8988T (cell line): ENCODE results near the gene PDE7B.
"Not testable (repeated sequence)": the region's sequence is repeated elsewhere in the genome, so short reads cannot be mapped to it uniquely, and the experiment has no call there.

ENCODE experiments used
- DNase-seq: peaks from one replicate; pipeline ENCODE4 v3.0.0; 2011

The PDE7B gene

GRCh38 chr6:136114661-136115060 lies 263.2 kb downstream of the PDE7B start:
- no peak for DNase-seq

GRCh38 chr6:136115941-136116340 lies 264.4 kb downstream of the PDE7B start:
- DNase-seq, result no peak

- no peak for DNase-seq
Measured at GRCh38 chr6:136117081-136117480, 265.6 kb downstream of the PDE7B start.

- no peak for DNase-seq
Measured at GRCh38 chr6:136118787-136119186, 267.3 kb downstream of the PDE7B start.

GRCh38 chr6:136123468-136123867 lies 272.0 kb downstream of the PDE7B start:
- DNase-seq, result no peak

- no peak for DNase-seq
Measured at GRCh38 chr6:136125585-136125984, 274.1 kb downstream of the PDE7B start.

GRCh38 chr6:136127873-136128272 lies 276.4 kb downstream of the PDE7B start:
- no peak for DNase-seq

GRCh38 chr6:136129365-136129764 lies 277.9 kb downstream of the PDE7B start:
- no peak for DNase-seq

- no peak for DNase-seq
Measured at GRCh38 chr6:136134268-136134667, 282.8 kb downstream of the PDE7B start.

- DNase-seq, result no peak
Measured at GRCh38 chr6:136134751-136135150, 283.2 kb downstream of the PDE7B start.

GRCh38 chr6:136136274-136136673 lies 284.8 kb downstream of the PDE7B start:
- no peak for DNase-seq

GRCh38 chr6:136137008-136137692 lies 285.6 kb downstream of the PDE7B start:
- no peak for DNase-seq

- no peak for DNase-seq
Measured at GRCh38 chr6:136137739-136138402, 286.4 kb downstream of the PDE7B start.

GRCh38 chr6:136139111-136139510 lies 287.6 kb downstream of the PDE7B start:
- not testable (repeated sequence) for DNase-seq

GRCh38 chr6:136144251-136145023 lies 292.9 kb downstream of the PDE7B start:
- no peak for DNase-seq

- no peak for DNase-seq
Measured at GRCh38 chr6:136146130-136146529, 294.6 kb downstream of the PDE7B start.

- DNase-seq, result no peak
Measured at GRCh38 chr6:136147342-136147741, 295.8 kb downstream of the PDE7B start.

GRCh38 chr6:136148051-136148450 lies 296.6 kb downstream of the PDE7B start:
- no peak for DNase-seq

GRCh38 chr6:136148523-136148922 lies 297.0 kb downstream of the PDE7B start:
- DNase-seq, result no peak

GRCh38 chr6:136149311-136149710 lies 297.8 kb downstream of the PDE7B start:
- no peak for DNase-seq

- no peak for DNase-seq
Measured at GRCh38 chr6:136150961-136151360, 299.5 kb downstream of the PDE7B start.

- no peak for DNase-seq
Measured at GRCh38 chr6:136153707-136154375, 302.3 kb downstream of the PDE7B start.

GRCh38 chr6:136155191-136155590 lies 303.7 kb downstream of the PDE7B start:
- no peak for DNase-seq
